DND-41 (cell line): Measurements from ENCODE around the gene MMP11.

ENCODE experiments used
- ATAC-seq: fragments of 200-7000 bp; cut with Tn5 transposase; 3 replicates; pipeline ENCODE4 v1.9.1; 2021; ENCODE audit warnings: low read depth; ENCODE audit not compliant: insufficient read depth
- DNase-seq: peaks from one replicate; pipeline ENCODE4 v3.0.0-alpha.2; 2020
- H2AFZ ChIP-seq: 2 replicates; pipeline ENCODE4 v1.6.0; 2012; ENCODE audit warnings: low read depth, low read length
- H3K27ac ChIP-seq: 2 replicates; pipeline ENCODE4 v1.5.1; 2012; ENCODE audit warnings: low read length, inconsistent platforms
- H3K27me3 ChIP-seq: fragments of 200-600 bp; sonication (generic); 2 replicates; pipeline ENCODE4 v1.6.0; 2012; ENCODE audit warnings: low read length, mild to moderate bottlenecking, inconsistent platforms; ENCODE audit not compliant: insufficient read depth, poor library complexity
- H3K36me3 ChIP-seq: 2 replicates; pipeline ENCODE4 v1.5.1; 2012; ENCODE audit warnings: low read length, inconsistent platforms; ENCODE audit not compliant: insufficient read depth
- H3K4me1 ChIP-seq: 2 replicates; pipeline ENCODE4 v1.5.1; 2012; ENCODE audit warnings: mild to moderate bottlenecking, low read length; ENCODE audit not compliant: insufficient read depth
- H3K4me2 ChIP-seq: 2 replicates; pipeline ENCODE4 v1.6.0; 2012; ENCODE audit warnings: mild to moderate bottlenecking, moderate library complexity, low read length, inconsistent platforms; ENCODE audit not compliant: insufficient read depth
- H3K4me3 ChIP-seq, 2 experiments: fragments of 200-600 bp in 1 of 2; shearing (Covaris generic) in 1 of 2; 2 replicates each; pipeline ENCODE4 v1.5.1; 2012 to 2016; ENCODE audit warnings: inconsistent platforms in 2 of 2, low read length in 2 of 2, mild to moderate bottlenecking in 2 of 2, low read depth in 1 of 2, moderate library complexity in 1 of 2
- H3K79me2 ChIP-seq: 2 replicates; pipeline ENCODE4 v1.6.0; 2012; ENCODE audit warnings: low read length, inconsistent platforms; ENCODE audit not compliant: insufficient read depth
- H3K9ac ChIP-seq: 2 replicates; pipeline ENCODE4 v1.6.0; 2012; ENCODE audit warnings: low read depth, mild to moderate bottlenecking, inconsistent platforms, low read length, moderate library complexity
- H3K9me3 ChIP-seq: 2 replicates; pipeline ENCODE4 v1.5.1; 2012; ENCODE audit warnings: low read length, moderate library complexity, mild to moderate bottlenecking, inconsistent platforms; ENCODE audit not compliant: insufficient read depth, severe bottlenecking
- H4K20me1 ChIP-seq: 2 replicates; pipeline ENCODE4 v1.6.0; 2012; ENCODE audit warnings: low read length; ENCODE audit not compliant: insufficient read depth
- EZH2 ChIP-seq: IDR thresholded peaks from 3 replicates; pipeline ENCODE4 v1.6.1; 2012; ENCODE audit warnings: borderline replicate concordance, low read depth, mild to moderate bottlenecking, moderate library complexity, low read length, inconsistent platforms; ENCODE audit not compliant: severe bottlenecking
- TF ChIP-seq, protein P1 (sequence below): IDR thresholded peaks from 2 replicates; pipeline ENCODE4 v1.5.1; 2012; ENCODE audit warnings: borderline replicate concordance, low read length, moderate library complexity, mild to moderate bottlenecking; ENCODE audit not compliant: poor library complexity, severe bottlenecking; ENCODE audit errors: extremely low read depth

Gene MMP11

DNA sequence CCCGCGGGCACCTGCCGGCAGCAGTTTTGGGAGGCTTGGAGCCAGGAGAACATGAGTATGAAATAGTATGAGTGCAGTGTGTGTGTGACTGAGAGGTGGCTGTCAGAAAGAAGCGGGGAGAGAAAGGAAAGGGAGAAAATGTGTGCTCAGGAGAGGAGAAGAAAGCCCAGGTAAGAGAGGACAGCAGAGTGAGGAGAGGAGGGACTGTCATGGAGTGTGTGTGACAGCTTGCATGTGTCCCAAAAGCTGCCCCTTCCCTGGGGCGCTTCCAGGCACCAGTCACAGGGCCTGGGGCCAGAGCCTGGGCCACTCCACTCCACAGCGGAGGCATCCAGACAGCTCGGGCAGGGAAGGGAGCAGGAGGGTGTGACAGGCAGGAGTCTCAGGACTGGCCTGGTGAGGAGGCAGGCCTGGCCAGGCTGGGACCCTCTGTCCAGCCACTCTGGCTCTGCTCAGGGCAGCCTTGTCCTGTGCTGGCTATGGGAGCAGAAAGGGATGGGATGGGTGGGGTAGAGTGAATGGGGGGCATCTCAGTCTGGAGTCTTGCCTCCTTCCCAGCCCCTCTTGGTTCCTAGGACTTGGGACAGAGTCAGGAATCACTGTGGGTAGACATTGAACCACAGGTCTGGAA lies 949 bp downstream of the MMP11 start:
- Histone ChIP-seq H3K79me2 (no peaks in the 10 kb centered on the region), H3K9me3 (no peaks in the 10 kb centered on the region), H3K27ac (no peak overlapping the region), H3K4me3 (no peak overlapping the region), H3K9ac (no peak overlapping the region), H4K20me1 (no peaks in the 10 kb centered on the region), H3K36me3 (no peaks in the 10 kb centered on the region), H3K4me1 (peaks cover 8% of the 10 kb centered on the region), H3K27me3 (no peaks in the 10 kb centered on the region), H2AFZ (no peak overlapping the region), H3K4me2 (no peak overlapping the region)
- DNase-seq (no peak), ATAC-seq (no peak)
- TF ChIP-seq, protein P1, sequence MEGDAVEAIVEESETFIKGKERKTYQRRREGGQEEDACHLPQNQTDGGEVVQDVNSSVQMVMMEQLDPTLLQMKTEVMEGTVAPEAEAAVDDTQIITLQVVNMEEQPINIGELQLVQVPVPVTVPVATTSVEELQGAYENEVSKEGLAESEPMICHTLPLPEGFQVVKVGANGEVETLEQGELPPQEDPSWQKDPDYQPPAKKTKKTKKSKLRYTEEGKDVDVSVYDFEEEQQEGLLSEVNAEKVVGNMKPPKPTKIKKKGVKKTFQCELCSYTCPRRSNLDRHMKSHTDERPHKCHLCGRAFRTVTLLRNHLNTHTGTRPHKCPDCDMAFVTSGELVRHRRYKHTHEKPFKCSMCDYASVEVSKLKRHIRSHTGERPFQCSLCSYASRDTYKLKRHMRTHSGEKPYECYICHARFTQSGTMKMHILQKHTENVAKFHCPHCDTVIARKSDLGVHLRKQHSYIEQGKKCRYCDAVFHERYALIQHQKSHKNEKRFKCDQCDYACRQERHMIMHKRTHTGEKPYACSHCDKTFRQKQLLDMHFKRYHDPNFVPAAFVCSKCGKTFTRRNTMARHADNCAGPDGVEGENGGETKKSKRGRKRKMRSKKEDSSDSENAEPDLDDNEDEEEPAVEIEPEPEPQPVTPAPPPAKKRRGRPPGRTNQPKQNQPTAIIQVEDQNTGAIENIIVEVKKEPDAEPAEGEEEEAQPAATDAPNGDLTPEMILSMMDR: no peak

DNA sequence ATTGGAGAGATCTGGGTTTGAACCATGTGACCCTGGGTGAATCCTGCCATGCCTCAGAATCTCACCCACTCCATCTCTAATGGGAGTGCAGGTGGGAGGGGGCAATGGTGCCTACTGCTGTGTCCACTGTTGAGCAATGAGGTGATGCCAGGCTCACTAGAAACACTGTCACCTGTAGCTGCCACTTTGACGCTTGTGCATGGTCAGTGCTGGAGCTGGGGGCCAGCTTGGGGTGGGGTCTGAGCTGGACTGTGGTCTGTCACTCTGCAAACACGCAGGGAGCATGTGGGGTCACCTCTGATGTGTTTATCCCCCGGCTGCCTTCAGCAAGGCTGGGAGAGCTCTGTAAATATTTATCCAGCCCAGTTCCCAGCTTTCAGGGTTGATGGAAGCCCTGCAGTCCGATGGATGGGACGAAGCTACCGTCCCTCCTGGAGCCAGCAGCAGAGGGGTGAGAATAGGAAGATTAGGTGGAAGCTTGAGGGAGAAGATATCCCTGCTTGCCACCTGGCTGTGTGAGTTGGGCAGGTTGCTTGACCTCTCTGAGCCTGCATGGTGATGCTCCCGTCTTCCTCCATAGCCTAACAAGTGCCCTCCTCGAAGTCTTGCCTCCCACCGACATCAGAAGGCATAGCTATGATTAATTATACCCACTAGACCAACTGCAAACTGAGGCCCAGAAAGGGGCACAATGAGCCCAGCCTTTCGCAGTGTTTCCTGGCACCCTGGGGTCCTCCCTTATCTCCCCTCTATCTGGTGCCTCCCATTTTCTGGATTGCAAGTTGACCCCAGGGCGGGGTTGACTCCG lies 1.7 kb downstream of the MMP11 start:
- H3K27me3 ChIP-seq: no peaks in the 10 kb centered on the region
- no peak for ATAC-seq
- no peak overlapping the region for H3K4me2 ChIP-seq

DNA sequence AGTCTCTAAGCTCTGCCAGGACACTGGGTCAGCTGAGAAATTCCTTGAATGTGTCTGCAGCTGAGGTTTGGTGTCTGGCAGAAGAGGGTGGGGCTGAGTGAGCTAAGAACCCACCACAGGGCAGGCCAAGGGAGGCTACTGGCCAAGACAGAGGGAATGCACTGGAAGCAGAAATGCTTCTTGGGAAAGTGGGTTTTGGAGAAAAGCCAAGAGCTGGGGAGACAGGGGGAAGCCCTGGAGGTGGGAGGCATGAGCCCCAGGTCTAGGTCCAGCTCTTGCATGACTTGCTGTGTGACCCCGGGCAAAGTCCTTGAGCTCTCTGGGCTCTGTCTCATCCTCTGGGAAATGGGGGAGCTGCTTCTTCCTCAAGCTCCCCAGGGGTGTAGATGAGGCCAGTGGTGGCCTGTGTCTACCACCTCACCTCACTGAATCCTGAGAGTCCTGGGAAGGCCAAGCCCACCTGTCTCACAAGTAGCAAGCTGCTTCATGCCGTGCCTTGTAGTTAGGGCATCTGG lies 2.3 kb downstream of the MMP11 start:
- Histone ChIP-seq H3K4me2 (no peak overlapping the region), H3K4me3 (no peak overlapping the region), H3K36me3 (no peaks in the 10 kb centered on the region), H2AFZ (no peak overlapping the region), H3K9ac (no peak overlapping the region), H3K79me2 (no peaks in the 10 kb centered on the region), H4K20me1 (no peaks in the 10 kb centered on the region), H3K9me3 (no peaks in the 10 kb centered on the region), H3K4me1 (peaks cover 8% of the 10 kb centered on the region), H3K27ac (no peak overlapping the region), H3K27me3 (no peaks in the 10 kb centered on the region)
- DNase-seq (no peak), ATAC-seq (no peak)
- TF ChIP-seq EZH2: no peak
- TF ChIP-seq, protein P1: no peak

More for the DNA sequence above, 1.7 kb downstream of the MMP11 start:
- Histone ChIP-seq H3K4me1 (peaks cover 8% of the 10 kb centered on the region), H3K27ac (no peak overlapping the region), H3K4me3 (no peak overlapping the region), H2AFZ (no peak overlapping the region), H3K36me3 (no peaks in the 10 kb centered on the region), H3K79me2 (no peaks in the 10 kb centered on the region), H4K20me1 (no peaks in the 10 kb centered on the region), H3K9me3 (no peaks in the 10 kb centered on the region), H3K9ac (no peak overlapping the region)
- no peak for TF ChIP-seq EZH2
- TF ChIP-seq, protein P1: no peak
- no peak for DNase-seq
